ENCODE data around the gene RPL23. TPM values are rescaled to one million over a fixed set of nuclear protein-coding genes. Genes with fewer than 3 reads are reported as not detected.
A peak's percentile ranks its signal among the peaks of the same experiment; 100 is the strongest.

Gene RPL23
- total and polyA plus RNA-seq, 9 of the 15 experiments (the other 6 are each of a cell fraction or from before 2014, with no cell fraction given): 1,745 to 3,667 (median 3,096) TPM

GRCh38 chr17:38869526-38870258 lies 16.2 kb upstream of the RPL23 start, which contains the start of gene LASP1 (continued):
- no peak for TF ChIP-seq CEBPZ (IDR thresholded peaks at IDR 0.05; ENCODE audit: borderline replicate concordance, low read depth, low read length)
- no peak for TF ChIP-seq EP400 (IDR thresholded peaks at IDR 0.05)
- TF ChIP-seq ZNF511 (CRISPR knock-in tag; IDR thresholded peaks at IDR 0.05): no peak; the same call in 1 of the 2 replicates
- TF ChIP-seq GTF2E2 (tag; IDR thresholded peaks at IDR 0.05): no peak
- TF ChIP-seq CREB3 (tag; conservative IDR thresholded peaks at IDR 0.05; ENCODE audit: low read depth): no peak
- TF ChIP-seq RERE (CRISPR knock-in tag; IDR thresholded peaks at IDR 0.05; ENCODE audit: borderline replicate concordance): no peak
- no peak for TF ChIP-seq MAFG (tag; conservative IDR thresholded peaks at IDR 0.05)
- no peak for TF ChIP-seq ZNF668 (CRISPR knock-in tag; IDR thresholded peaks at IDR 0.05)
- TF ChIP-seq GTF2F1 (IDR thresholded peaks at IDR 0.05; ENCODE audit: low read depth, low read length): peak; percentile 53; the same call in 1 of the 2 replicates
- TF ChIP-seq FOXO4 (CRISPR knock-in tag; IDR thresholded peaks at IDR 0.05): no peak
- TF ChIP-seq PHTF2 (CRISPR knock-in tag; IDR thresholded peaks at IDR 0.05): no peak
- TF ChIP-seq GMEB1 (CRISPR knock-in tag; IDR thresholded peaks at IDR 0.05): peak; percentile 44; the same call in 1 of the 2 replicates
